Stimulated activated CD8-positive, alpha-beta memory T cell treated with anti-CD3 and anti-CD28 coated beads, Interleukin-12 subunit alpha, Interleukin-12 subunit beta, amount 100 ng/mL, for 1 hour (primary cell): ENCODE results near the gene TTC12.

Source experiments
- DNase-seq: peaks from one replicate; pipeline ENCODE4 v3.0.0-alpha.2; 2020; ENCODE audit warnings: low read depth

Gene TTC12

DNA sequence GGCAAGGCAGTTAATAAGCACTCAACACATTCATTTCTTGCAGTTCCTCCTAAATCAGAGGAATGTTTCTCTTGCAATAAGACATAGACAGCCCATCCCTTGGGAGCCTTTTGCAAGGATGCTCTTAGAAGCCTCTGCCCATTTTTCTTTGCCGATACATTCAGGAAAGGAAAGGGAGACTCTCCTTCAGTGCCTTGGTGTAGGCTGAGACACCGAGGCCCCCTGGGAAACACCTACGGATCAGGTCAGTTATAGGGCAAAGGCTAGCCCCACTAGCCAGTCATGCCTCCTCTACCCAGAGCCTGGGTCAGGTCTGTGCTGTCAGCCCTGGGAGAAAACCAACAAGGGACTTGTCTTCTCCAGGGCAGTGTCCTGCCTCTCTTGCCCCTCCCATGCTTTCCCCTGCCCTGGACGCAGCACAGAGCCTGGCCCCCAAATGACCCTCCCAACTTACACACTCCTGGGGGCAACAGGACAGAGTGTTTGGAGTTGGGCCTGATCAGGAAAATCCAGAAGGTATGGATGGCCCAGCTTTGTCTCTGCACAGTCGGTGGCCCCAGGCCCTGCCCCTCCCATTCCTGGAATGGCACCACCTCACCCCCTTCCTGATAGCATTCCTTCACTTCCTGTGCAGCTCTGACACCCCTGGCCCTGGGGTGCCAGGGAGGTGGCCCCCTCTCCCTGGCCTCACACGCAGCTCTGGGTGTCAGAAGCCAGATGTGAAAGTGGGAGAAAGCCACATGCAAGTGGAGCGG is 91.5 kb downstream of the TTC12 start:
- no peak for DNase-seq

DNA sequence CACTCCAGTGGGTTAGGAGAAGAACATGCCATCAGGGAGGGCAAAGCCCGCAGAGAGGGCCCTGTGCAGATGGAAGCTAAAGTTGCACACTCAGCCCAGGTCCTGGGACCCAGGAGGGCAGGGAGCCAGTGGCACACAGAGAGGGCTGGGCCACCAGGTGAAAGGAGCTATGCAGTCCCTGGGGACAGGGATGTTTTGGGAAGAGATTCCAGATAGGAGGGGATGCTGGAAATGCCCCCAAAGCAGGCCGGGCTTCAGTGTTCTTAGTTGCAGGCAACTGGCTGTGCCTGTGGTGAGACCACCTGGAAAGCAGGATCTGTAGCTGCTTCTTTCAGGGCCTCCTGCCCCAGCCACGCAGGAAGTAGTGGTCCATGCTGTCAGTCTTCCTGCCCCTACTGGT is 92.8 kb downstream of the TTC12 start:
- no peak for DNase-seq

DNA sequence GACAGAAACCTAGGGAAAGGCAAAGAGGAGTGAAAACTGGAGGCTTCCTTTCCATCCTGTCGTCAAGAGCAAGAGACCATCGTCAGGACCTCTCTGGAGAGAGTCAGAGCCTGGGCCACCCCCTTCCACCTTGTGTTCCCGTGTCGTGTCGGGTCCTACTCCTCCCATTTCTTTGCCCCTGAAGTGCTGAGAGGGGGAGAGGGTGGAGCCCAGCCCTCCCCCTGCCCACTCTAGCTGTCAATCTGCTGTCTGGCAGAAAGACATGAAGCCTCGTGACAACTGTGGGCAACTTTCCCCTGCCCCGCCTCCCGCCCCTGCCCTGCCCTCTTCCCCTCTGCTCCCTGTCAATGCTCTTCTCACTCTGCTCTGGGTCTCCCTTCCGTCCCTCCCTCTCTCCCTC is 93.8 kb downstream of the TTC12 start:
- DNase-seq, result no peak

DNA sequence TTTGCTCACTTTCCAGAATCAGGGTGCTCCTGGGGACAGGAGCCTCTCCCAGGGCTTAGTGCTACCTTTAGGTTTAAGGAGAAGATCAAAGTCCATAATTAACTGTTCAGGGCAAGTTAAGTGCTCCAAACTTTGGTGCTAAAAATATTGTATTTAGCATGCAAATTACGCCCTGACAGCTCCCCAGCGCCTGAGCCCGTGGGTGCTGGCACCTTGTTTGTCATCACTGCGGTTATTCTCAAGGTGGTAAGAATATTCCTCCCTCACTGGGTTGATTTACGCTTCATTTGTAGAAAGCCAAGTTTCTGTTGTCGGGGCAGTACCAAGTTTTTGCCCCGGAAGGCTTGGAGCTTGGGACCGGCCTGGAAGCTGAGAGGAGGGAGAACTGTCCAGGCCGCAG is 94.5 kb downstream of the TTC12 start:
- no peak for DNase-seq

DNA sequence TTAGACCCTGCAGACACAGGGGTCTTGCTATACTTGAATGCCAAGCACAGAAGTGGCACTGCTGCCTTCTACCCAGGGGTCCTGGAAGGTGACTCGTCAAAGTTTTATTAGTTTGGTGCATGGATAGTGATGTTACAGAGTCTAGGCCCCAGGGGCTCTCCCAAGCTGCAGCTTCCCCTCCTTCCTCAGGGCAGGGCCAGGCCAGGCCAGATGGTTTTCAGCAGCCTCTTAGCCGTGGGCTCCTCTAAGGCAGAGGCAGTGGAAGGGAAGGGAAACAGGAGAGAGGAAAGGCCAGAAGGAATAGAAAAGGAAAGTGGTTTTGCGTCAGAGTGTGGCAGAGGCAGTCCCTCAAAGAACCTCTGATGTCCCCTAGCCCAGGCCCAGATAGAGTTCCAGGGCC is 95.1 kb downstream of the TTC12 start:
- DNase-seq, result no peak

DNA sequence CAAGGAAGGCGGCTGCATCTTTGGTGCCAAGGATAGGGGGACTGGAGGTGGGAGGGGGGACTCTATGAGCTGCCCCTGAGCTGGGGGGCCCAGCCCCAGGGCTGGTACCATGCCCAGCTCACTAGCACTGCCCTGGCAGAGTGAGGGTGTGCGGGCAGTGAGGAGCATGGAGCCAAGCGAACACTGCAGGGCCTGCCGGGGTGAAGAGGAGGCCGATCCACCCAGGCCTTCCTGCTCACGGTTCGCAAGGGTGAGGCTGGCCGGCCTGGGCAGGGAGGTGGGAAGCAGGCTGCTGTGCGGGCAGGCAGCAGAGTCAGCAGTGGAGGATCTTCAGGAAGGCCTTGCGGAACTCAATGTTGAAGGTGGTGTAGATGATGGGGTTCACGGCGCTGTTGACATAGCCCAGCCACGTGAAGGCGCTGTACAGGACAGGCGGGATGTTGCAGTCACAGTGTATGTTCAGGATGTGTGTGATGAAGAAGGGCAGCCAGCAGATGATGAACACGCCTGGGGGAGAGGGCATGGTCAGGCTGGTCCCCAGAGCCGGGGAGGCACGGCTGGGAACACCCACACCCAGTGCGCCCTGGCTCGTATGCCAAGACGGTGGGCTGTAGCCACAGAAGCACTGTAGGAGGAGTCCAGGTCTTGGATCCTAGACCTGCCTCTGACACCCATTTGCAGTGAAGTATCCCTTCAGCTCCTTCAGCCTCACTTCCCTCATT is 96.2 kb downstream of the TTC12 start:
- DNase-seq, result no peak

DNA sequence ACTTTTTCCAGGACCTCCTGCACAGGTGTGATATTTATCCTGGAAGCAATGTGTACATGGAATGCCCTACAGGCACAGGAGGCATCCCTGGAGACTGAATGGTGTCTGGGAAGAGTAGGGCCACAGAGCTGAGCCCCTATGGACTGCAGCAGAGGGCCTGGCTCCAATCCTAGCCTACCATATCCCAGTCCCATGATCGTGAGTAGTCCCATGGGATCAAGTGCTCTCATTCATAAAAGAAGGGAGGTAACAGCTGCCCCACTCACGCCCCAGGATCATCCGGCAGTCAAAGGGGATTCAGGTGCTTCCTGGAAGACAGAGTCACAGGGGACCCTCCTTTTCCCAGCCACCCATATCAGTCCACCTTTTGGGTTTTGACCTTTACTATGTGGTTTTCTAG is 97.2 kb downstream of the TTC12 start:
- no peak for DNase-seq

DNA sequence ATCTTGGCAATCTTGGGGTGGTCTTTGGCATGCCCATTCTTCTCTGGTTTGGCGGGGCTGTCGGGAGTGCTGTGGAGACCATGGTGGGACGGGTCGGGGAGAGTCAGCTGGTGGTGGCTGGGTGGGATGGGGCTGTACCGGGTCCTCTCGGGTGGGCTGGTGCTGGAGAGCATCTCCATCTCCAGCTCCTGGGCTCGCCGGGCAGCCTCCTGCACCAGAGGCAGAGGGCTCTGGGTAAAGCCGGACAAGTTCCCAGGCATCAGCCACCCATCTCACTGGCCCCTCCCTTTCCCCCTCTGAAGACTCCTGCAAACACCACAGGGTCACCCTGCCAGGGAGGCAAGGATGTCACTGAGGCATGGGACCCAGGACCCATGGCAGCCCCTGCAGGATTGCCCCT is 98.3 kb downstream of the TTC12 start:
- DNase-seq, result no peak

DNA sequence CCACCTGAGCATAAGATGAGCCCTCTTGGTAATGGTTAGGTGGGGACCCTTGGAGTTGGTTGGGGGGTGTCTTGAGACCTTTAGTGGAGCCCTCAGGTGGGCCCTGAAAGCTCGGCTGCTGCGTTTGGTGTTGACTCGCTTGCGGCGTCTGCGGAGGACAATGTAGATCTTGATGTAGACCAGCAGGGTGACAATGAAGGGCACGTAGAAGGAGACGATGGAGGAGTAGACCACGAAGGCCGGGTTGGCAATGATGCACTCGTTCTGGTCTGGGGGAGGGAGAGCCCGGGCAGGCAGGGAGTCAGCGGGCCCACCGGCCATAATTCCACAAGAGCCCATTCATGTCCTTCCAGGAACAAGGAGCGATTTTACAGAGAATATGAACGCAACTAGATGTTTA is 101.0 kb downstream of the TTC12 start:
- no peak for DNase-seq
